Measurements from ENCODE around the gene CHSY3.
"Not testable (repeated sequence)": the region's sequence is repeated elsewhere in the genome, so short reads cannot be mapped to it uniquely, and the experiment has no call there.

CHSY3 gene

DNA sequence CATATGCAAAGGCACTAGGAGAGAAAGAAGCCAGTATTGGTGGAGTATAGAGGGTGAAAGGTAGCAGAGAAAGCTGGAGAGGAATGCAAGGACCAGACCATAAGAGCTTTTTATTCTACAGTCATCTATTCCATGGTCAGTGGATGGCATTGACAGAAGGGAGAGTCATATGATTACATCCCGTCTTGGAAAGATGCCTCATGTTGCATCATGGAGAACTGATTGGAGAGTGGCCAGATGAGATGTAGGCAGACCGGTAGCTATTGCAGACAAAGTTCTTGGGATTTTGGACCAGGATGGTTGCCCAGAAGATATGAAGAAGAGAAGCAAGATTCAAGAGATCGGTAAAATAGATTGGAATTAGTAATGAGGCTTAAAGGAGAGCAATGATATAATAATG is 260.7 kb downstream of the CHSY3 start:
- DNase-seq (ENCODE audit: low read depth) = peak; percentile 34

DNA sequence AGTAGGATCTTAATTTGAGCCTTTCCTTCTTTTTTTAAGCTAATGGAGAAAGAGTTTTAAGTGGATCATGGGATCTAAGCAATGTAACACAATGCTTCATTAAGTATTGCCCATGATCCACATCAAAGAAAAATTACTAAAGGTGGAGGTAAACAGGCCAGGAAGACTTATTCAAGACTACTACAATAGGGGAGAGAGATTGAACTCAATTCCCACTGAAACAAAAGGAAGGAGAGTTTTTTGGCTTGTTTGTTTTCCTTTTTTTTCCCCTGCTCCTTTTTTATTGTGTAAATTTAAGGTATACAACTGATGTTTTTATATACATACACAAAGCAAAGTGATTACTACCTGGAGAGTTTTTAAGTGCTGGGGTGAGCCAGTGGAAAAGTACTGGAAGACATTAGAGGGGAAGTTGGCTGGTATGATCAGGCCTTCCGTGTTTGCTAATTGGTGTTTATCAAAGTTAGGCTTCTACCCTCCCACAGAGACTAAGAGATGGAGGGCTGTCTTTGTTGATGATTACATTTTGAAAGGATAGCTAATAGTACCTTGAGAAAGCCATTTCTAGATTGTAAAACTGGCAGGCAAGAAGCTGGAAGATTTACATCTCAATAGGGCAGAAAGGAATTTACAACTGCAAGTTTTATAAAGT is 262.7 kb downstream of the CHSY3 start:
- no peak for DNase-seq (ENCODE audit: low read depth)

DNA sequence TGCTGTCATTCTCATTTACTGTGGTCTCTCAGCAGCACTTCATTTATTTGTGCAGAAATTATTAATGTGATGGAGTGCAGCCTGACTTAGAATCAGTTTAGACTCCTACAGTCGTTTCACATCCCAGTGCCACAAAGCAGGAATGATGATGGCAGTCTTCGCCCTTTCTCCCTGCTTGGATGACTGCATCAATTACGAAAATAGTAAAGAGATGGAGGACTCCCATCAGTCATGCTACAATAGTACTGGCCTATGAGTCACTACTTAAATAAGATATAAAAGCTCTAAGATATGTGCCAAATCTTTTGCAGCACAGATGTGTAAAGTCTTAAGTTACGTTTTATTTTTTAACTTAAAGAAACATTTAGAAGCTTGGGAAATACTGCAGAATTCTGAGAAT is 263.9 kb downstream of the CHSY3 start:
- DNase-seq (ENCODE audit: low read depth) = peak; percentile 70

DNA sequence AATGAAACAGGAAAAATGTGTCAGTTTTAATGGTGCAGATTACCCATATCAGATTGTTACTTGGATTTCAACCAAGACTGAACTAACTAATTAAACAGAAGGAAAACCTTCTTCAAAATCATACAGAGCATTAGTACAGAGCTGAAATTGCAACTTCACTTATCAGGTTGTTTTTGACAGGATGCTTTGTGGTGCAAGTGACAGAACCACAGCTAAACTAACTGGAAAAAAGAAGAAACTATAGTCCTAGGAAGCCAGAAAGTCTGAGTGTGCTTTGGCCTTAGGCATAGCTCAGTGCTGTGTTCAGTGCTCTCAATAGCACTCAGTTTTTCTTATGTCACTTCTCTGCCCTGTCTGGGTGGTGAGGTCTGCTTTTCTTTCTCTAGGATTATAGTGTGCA is 267.4 kb downstream of the CHSY3 start:
- DNase-seq (ENCODE audit: low read depth) = no peak

DNA sequence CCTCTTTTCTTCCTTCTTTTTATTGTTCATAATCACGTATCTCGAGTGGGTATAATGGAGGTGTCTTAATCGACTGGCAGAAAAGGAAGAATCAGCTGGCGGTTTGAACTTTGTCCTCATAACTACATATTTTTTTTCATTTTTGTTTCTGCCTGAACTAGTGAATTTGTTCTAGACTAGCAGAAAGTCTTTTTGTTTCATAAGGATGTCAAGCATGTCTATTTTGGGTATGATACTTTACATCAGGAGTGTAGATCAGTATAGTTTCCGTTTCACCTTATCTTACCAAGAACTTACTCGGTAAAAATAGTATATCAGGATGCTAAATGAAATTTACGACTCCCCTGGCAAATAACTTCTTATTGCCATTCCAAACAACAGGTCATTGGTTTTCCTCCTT is 278.9 kb downstream of the CHSY3 start:
- DNase-seq (ENCODE audit: low read depth) = no peak

DNA sequence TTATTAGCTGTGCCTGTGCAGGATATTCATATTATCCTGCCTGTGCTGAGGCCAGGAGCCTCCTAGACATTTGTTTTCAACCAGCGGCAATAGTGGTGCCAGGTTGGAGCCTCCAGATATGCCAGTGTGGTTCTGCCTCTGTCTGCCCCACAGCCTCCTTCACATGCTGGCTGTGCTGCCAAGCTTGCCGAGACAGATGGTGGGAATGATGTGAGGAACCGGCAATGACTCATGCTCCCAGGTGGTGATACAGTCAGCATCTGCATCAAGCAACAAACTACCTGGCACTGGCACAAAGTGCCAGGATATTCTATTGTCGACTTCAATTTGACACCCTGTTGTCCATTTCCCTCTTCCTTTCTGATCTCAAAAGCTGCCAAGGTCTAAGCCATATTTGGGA is 285.7 kb downstream of the CHSY3 start:
- DNase-seq (ENCODE audit: low read depth) = no peak

DNA sequence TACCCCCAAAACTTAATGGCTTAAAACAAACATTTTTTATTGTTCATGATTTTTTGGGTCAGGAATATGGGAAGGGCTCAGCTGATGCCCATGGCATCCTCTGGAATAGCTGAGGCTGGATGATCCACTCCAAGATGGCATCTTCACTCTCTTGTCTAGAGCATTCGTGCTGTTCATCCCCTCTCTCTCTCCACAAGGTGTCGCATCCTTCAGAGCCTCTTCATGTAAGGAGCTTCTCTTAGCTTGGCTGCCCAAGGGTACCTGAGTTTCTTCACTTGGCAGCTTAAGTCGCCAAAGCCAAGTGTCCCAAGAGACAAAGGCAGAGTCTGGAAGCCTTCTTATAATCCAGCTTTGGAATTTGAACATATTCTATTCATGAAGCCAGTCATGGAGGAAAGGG is 294.7 kb downstream of the CHSY3 start:
- DNase-seq (ENCODE audit: low read depth) = peak; percentile 22

DNA sequence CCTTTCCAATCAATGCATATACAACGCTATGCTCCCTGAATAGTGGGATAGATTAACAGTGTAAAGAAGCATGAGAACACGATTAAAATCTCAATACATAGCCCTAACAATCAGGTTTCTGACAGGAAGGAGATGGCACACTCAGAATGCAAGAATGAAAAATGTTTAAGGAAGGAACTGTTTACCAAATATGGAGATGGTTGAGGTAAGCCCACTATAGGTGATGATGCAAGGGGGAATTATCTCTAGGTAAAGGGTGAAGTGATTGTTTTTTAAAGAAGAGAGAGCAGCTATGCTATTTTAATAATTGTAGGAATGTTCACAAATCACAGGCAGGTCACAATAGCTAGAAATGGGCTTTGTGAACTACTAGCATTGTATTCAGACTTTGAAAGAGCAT is 302.4 kb downstream of the CHSY3 start:
- DNase-seq (ENCODE audit: low read depth) = no peak

DNA sequence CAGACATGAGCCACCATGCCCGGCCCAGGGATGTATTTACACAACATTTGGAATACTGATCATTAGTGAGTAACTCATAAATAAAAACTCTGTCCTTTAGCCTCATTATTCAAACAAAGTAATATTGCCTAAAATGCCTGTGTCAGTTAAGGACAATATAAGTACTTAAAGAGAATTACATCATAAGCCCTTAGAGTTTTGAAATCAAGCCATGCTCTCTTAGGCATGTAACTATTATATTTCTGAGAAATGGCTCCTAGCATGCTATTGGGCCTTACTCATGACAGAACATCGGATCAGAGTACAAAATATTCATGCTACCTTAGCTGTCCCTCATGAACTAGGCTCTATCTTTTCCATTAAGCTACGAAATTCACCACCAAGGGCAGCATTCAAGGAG is 309.3 kb downstream of the CHSY3 start:
- peak; percentile 83 for DNase-seq (ENCODE audit: low read depth)

DNA sequence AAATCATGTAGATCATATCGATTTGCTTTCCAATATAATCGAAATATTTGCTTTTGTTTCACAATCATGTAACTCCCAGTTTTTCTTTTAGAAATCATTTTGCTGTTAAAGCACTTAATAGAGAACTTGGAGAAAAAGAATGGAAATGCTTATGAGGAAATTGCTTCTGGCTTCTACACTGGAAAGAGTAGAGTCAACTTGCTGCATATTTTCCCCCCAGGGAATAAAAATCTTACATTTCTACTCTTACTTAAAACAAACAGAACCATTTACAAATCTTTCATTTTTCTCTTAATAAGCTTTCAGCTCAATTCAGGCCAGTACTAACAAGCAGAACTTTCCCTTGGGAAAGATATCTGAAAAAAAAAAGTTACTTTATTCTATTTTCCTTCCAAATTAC is 312.0 kb downstream of the CHSY3 start:
- DNase-seq (ENCODE audit: low read depth) = peak; percentile 71

DNA sequence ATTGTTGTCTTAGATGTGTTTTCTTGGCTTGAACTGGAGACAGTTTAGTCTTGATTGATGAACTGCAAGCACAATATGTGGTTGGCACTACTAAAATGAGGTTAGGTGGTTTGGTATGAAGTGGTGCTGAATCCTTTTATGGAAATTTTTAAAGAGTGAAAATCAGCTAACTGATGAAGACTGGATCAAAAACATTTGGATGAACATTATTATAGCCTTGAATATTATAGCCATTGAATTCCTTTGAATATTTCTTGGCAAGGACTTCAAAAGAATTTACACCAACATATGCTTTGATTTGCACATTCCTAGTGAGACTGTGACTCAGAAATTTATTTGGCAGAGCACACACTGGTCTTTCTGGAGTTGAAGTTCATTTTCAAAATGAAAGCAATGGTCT is 318.3 kb downstream of the CHSY3 start:
- peak; percentile 38 for DNase-seq (ENCODE audit: low read depth)

DNA sequence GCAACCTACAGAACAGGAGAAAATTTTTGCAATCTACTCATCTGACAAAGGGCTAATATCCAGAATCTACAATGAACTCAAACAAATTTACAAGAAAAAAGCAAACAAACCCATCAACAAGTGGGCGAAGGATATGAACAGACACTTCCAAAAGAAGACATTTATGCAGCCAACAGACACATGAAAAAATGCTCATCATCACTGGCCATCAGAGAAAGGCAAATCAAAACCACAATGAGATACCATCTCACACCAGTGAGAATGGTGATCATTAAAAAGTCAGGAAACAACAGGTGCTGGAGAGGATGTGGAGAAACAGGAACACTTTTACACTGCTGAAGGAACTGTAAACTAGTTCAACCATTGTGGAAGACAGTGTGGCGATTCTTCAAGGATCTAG is 322.3 kb downstream of the CHSY3 start:
- DNase-seq (ENCODE audit: low read depth) = not testable (repeated sequence)

DNA sequence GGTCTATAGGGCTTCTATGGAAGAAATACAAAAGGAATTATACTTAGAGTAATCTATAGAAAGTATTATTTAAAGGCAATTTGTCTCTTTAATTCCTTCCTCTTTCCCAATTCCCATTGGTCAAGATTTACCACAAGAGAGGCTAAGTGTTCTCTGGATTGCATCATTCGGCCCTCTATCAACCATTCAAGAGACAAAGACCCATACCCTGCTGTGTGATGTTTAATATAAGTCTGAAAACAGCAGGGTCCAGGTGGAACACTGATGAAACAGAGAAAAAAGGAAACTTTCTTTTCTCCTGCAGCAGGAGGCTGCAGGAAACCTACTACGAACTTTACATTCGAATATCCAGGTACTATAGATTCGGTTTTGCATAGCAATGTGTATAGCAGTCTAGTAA is 323.4 kb downstream of the CHSY3 start:
- DNase-seq (ENCODE audit: low read depth) = no peak

DNA sequence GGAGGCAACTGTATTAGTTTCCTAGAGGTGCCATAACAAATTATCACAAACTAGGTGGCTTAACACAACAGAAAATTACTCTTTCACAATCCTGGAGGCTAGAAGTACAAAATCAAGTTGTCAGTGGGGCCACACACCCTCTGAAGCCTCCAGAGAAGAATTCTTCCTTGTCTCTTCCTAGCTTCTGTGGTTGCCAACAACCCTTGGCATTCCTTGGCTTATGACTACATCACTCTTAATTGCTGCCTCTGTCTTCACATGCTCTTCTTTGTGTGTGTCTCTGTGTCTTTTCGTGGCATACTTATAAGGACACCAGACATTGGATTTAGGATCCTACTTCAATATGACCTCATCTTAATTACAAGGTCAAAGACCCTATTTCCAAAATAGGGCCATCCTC is 327.5 kb downstream of the CHSY3 start:
- DNase-seq (ENCODE audit: low read depth) = peak; percentile 2

DNA sequence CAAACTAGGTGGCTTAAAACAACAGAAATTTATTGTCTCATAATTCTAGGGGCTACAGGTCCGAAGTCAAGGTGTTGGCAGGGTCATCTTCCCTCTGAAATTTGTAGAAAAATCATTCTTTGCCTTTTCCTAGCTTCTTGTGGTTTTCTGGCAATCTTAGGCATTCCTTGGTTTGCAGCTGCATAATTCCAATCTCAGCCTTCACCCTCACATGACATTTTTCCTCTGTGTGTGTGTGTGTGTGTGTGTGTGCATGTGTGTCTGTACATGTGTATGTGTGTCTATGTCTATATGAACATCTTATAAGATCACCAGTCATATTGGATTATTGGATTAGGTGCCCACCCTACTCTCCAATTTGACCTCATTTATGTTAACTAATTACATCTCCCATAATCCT is 330.6 kb downstream of the CHSY3 start:
- no peak for DNase-seq (ENCODE audit: low read depth)

All from fibroblast of gingiva (primary cell).